Lower leg skin (tissue), 3 donors: ENCODE data around the gene CNMD.

Experiments used
- POLR2A ChIP-seq, 2 donors: fragments of 450-650 bp; IDR thresholded peaks; one replicate each; pipeline ENCODE4 v1.6.1; 2016 to 2017; ENCODE audit warnings: antibody characterized with exemption in 2 of 2, mild to moderate bottlenecking in 1 of 2, moderate library complexity in 1 of 2
- TF ChIP-seq, protein P1 (sequence below), 3 donors: fragments of 450-650 bp; IDR thresholded peaks; one replicate each; pipeline ENCODE4 v1.5.1; 2016; ENCODE audit warnings: antibody characterized with exemption in 3 of 3, mild to moderate bottlenecking in 3 of 3, moderate library complexity in 2 of 3

DNA sequence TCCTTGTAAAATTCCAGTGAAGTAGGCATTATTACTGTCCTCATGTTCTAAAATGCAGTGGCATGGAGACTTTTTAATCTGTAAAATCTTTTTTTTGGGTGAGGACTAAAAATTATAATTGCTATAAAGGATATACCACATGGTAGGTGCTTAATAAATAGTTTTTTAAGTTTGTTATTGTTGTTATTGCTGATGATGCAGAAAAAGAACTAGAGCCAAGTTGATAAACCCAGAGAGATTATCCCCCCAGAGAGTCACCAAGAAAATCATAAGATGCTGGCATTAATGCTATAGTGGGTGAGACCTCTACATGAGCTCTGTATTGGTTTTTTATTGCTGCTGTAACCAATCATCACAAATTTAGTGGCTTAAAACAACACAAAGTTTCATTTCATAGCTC lies 44.3 kb upstream of the CNMD start:
- TF ChIP-seq, protein P1, sequence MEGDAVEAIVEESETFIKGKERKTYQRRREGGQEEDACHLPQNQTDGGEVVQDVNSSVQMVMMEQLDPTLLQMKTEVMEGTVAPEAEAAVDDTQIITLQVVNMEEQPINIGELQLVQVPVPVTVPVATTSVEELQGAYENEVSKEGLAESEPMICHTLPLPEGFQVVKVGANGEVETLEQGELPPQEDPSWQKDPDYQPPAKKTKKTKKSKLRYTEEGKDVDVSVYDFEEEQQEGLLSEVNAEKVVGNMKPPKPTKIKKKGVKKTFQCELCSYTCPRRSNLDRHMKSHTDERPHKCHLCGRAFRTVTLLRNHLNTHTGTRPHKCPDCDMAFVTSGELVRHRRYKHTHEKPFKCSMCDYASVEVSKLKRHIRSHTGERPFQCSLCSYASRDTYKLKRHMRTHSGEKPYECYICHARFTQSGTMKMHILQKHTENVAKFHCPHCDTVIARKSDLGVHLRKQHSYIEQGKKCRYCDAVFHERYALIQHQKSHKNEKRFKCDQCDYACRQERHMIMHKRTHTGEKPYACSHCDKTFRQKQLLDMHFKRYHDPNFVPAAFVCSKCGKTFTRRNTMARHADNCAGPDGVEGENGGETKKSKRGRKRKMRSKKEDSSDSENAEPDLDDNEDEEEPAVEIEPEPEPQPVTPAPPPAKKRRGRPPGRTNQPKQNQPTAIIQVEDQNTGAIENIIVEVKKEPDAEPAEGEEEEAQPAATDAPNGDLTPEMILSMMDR (IDR thresholded peaks at IDR 0.05) = no peak
- no peak for TF ChIP-seq POLR2A (IDR thresholded peaks at IDR 0.05)
